Neural progenitor cell (in vitro differentiated cells): ENCODE results near the gene STARD3NL. TPM values are rescaled to one million over a fixed set of nuclear protein-coding genes. Genes with fewer than 3 reads are reported as not detected.
A peak's percentile ranks its signal among the peaks of the same experiment; 100 is the strongest.

Source experiments
- DNase-seq: peaks from one replicate; pipeline ENCODE4 v3.0.0-alpha.2; 2016; ENCODE audit warnings: low spot score
- H2AFZ ChIP-seq: fragments of 200-600 bp; sonication (generic); replicated peaks from 2 replicates; pipeline ENCODE4 v1.6.1; 2016; ENCODE audit warnings: antibody characterized with exemption
- H3F3A ChIP-seq: fragments of 200-600 bp; sonication (generic); 2 replicates; pipeline ENCODE4 v1.6.1; 2016; ENCODE audit warnings: antibody characterized with exemption, low read depth
- H3K27ac ChIP-seq: fragments of 200-600 bp; sonication (generic); 2 replicates; pipeline ENCODE4 v1.5.1; 2016; ENCODE audit warnings: mild to moderate bottlenecking
- H3K27me3 ChIP-seq: fragments of 200-600 bp; sonication (generic); 2 replicates; pipeline ENCODE4 v1.6.1; 2016; ENCODE audit warnings: mild to moderate bottlenecking, moderate library complexity
- H3K36me3 ChIP-seq: fragments of 200-600 bp; sonication (generic); 2 replicates; pipeline ENCODE4 v1.5.1; 2016
- H3K4me1 ChIP-seq: fragments of 200-600 bp; sonication (generic); 2 replicates; pipeline ENCODE4 v1.6.1; 2016; ENCODE audit warnings: mixed run types
- H3K4me2 ChIP-seq: fragments of 200-600 bp; sonication (generic); 2 replicates; pipeline ENCODE4 v1.6.1; 2016
- H3K4me3 ChIP-seq: fragments of 200-600 bp; sonication (generic); 2 replicates; pipeline ENCODE4 v1.5.1; 2016
- H3K79me2 ChIP-seq: fragments of 200-600 bp; sonication (generic); 2 replicates; pipeline ENCODE4 v1.6.1; 2016; ENCODE audit warnings: low read depth
- H3K9ac ChIP-seq: fragments of 200-600 bp; sonication (generic); 2 replicates; pipeline ENCODE4 v1.6.1; 2016
- H3K9me3 ChIP-seq: fragments of 200-600 bp; sonication (generic); 2 replicates; pipeline ENCODE4 v1.5.1; 2016; ENCODE audit warnings: low read depth
- H4K20me1 ChIP-seq: fragments of 200-600 bp; sonication (generic); 2 replicates; pipeline ENCODE4 v1.6.1; 2016; ENCODE audit warnings: low read depth
- H3K27ac Mint-ChIP-seq: 3 replicates; pipeline ENCODE4 v1.8.0; 2021; ENCODE audit warnings: mixed read lengths
- H3K27me3 Mint-ChIP-seq: 2 replicates; pipeline ENCODE4 v1.8.0; 2022; ENCODE audit warnings: low read depth, mild to moderate bottlenecking, inconsistent platforms, moderate library complexity, mixed read lengths; ENCODE audit not compliant: insufficient read depth
- H3K36me3 Mint-ChIP-seq: 3 replicates; pipeline ENCODE4 v1.8.0; 2021; ENCODE audit warnings: mixed read lengths
- H3K4me1 Mint-ChIP-seq: 3 replicates; pipeline ENCODE4 v1.8.0; 2021; ENCODE audit warnings: mixed read lengths
- H3K4me3 Mint-ChIP-seq: 3 replicates; pipeline ENCODE4 v1.8.0; 2021; ENCODE audit warnings: mild to moderate bottlenecking, moderate library complexity, mixed read lengths
- H3K9me3 Mint-ChIP-seq: 3 replicates; pipeline ENCODE4 v1.8.0; 2020; ENCODE audit warnings: mixed read lengths
- CTCF ChIP-seq: fragments of 200-600 bp; sonication (generic); IDR thresholded peaks from 2 replicates; pipeline ENCODE4 v1.5.1; 2017; ENCODE audit warnings: antibody characterized with exemption, mild to moderate bottlenecking
- EZH2 ChIP-seq: fragments of 200-600 bp; sonication (generic); IDR thresholded peaks from 2 replicates; pipeline ENCODE4 v1.6.1; 2017; ENCODE audit warnings: antibody characterized with exemption, mild to moderate bottlenecking, moderate library complexity
- EZH2phosphoT487 ChIP-seq: fragments of 200-600 bp; sonication (generic); IDR thresholded peaks from 2 replicates; pipeline ENCODE4 v1.6.1; 2017; ENCODE audit warnings: antibody characterized with exemption
- total RNA-seq: library from RNA; depleted of rRNA; stranded (reverse); fragments of >200 nt; gene quantifications from 2 replicates; pipeline ENCODE4 v1.2.3, GENCODE V29; 2015; ENCODE audit warnings: low replicate concordance

The STARD3NL gene
- total RNA-seq, 1 donor from 2014 or later: 121 TPM

GRCh38 chr7:38220452-38220851 lies 42.4 kb downstream of the STARD3NL start:
- Mint-ChIP-seq H3K4me1 (peaks cover 2% of the 10 kb centered on the region), H3K36me3 (peaks cover 25% of the 10 kb centered on the region), H3K9me3 (no peaks in the 10 kb centered on the region), H3K27ac (no peak overlapping the region), H3K27me3 (no peaks in the 10 kb centered on the region), H3K4me3 (no peak overlapping the region)
- no peak overlapping the region for H3K4me3 ChIP-seq
- H3K4me2 ChIP-seq: no peak overlapping the region
- H3F3A ChIP-seq: peaks cover 2% of the 10 kb centered on the region
- H3K4me1 ChIP-seq: no peaks in the 10 kb centered on the region
- no peaks in the 10 kb centered on the region for H3K27me3 ChIP-seq
- H2AFZ ChIP-seq: no peak overlapping the region
- peaks cover 10% of the 10 kb centered on the region for H3K36me3 ChIP-seq
- TF ChIP-seq EZH2: no peak
- TF ChIP-seq CTCF: no peak
- no peak for TF ChIP-seq EZH2phosphoT487
- no peaks in the 10 kb centered on the region for H3K79me2 ChIP-seq
- H3K9me3 ChIP-seq: no peaks in the 10 kb centered on the region
- no peak overlapping the region for H3K27ac ChIP-seq
- no peak overlapping the region for H3K9ac ChIP-seq
- H4K20me1 ChIP-seq: no peaks in the 10 kb centered on the region
- DNase-seq: no peak

GRCh38 chr7:38222481-38223096 lies 44.5 kb downstream of the STARD3NL start:
- H3K36me3 Mint-ChIP-seq: peaks cover 21% of the 10 kb centered on the region
- H3K4me3 ChIP-seq: no peak overlapping the region
- TF ChIP-seq CTCF: peak; percentile 86
- no peak for TF ChIP-seq EZH2phosphoT487
- DNase-seq: peak; percentile 55
- H3K27ac Mint-ChIP-seq: no peak overlapping the region
- H3K9ac ChIP-seq: no peak overlapping the region
- peaks cover 10% of the 10 kb centered on the region for H3K36me3 ChIP-seq
- no peaks in the 10 kb centered on the region for H3K27me3 ChIP-seq
- H3K27ac ChIP-seq: no peak overlapping the region
- no peak overlapping the region for H2AFZ ChIP-seq
- no peak overlapping the region for H3K4me2 ChIP-seq
- H3K9me3 Mint-ChIP-seq: no peaks in the 10 kb centered on the region
- H3K9me3 ChIP-seq: no peaks in the 10 kb centered on the region
- no peaks in the 10 kb centered on the region for H3K4me1 ChIP-seq
- H3K4me3 Mint-ChIP-seq: no peak overlapping the region
- H3K79me2 ChIP-seq: no peaks in the 10 kb centered on the region
- H3F3A ChIP-seq: no peaks in the 10 kb centered on the region
- H3K4me1 Mint-ChIP-seq: no peaks in the 10 kb centered on the region
- no peaks in the 10 kb centered on the region for H3K27me3 Mint-ChIP-seq
- no peaks in the 10 kb centered on the region for H4K20me1 ChIP-seq

- H3K9me3 ChIP-seq: no peaks in the 10 kb centered on the region
- no peaks in the 10 kb centered on the region for H3F3A ChIP-seq
- TF ChIP-seq EZH2phosphoT487: no peak
- no peak for TF ChIP-seq EZH2
- no peak for TF ChIP-seq CTCF
- H3K4me1 Mint-ChIP-seq: no peaks in the 10 kb centered on the region
- H3K27me3 Mint-ChIP-seq: no peaks in the 10 kb centered on the region
- H3K4me3 Mint-ChIP-seq: no peak overlapping the region
- H3K27ac Mint-ChIP-seq: no peak overlapping the region
- no peak for DNase-seq
- H4K20me1 ChIP-seq: no peaks in the 10 kb centered on the region
- H2AFZ ChIP-seq: no peak overlapping the region
- no peak overlapping the region for H3K4me2 ChIP-seq
- no peak overlapping the region for H3K4me3 ChIP-seq
- H3K36me3 Mint-ChIP-seq: peaks cover 21% of the 10 kb centered on the region
- H3K79me2 ChIP-seq: no peaks in the 10 kb centered on the region
- no peak overlapping the region for H3K27ac ChIP-seq
- no peaks in the 10 kb centered on the region for H3K27me3 ChIP-seq
- no peaks in the 10 kb centered on the region for H3K4me1 ChIP-seq
- H3K36me3 ChIP-seq: peaks cover 10% of the 10 kb centered on the region
- no peak overlapping the region for H3K9ac ChIP-seq
- no peaks in the 10 kb centered on the region for H3K9me3 Mint-ChIP-seq
These were observed 45.3 kb downstream of the STARD3NL start for GRCh38 chr7:38223306-38223705.
